ENCODE data around the gene MYO16.

Gene MYO16

GRCh38 chr13:109010912-109011311 is 381.5 kb downstream of the MYO16 start:
- Mint-ChIP-seq H3K36me3 (ENCODE audit: low read depth) (no peaks in the 10 kb centered on the region), H3K27ac (no peak overlapping the region), H3K4me1 (no peaks in the 10 kb centered on the region), H3K9me3 (peaks cover 16% of the 10 kb centered on the region), H3K27me3 (ENCODE audit: low read depth, poor library complexity) (no peaks in the 10 kb centered on the region), H3K4me3 (no peak overlapping the region)
- no peak for TF ChIP-seq CTCF (IDR thresholded peaks at IDR 0.05)
- DNase-seq, result no peak

- Mint-ChIP-seq H3K4me1 (no peaks in the 10 kb centered on the region), H3K27me3 (ENCODE audit: low read depth, poor library complexity) (no peaks in the 10 kb centered on the region), H3K4me3 (no peak overlapping the region), H3K9me3 (peaks cover 26% of the 10 kb centered on the region), H3K36me3 (ENCODE audit: low read depth) (no peaks in the 10 kb centered on the region), H3K27ac (no peak overlapping the region)
- no peak for TF ChIP-seq CTCF (IDR thresholded peaks at IDR 0.05)
- DNase-seq, result no peak
Observed at GRCh38 chr13:109012115-109012514, 382.7 kb downstream of the MYO16 start.

GRCh38 chr13:109021558-109021957 is 392.1 kb downstream of the MYO16 start:
- no peak for DNase-seq
- Mint-ChIP-seq H3K27ac (no peak overlapping the region), H3K4me3 (no peak overlapping the region), H3K36me3 (ENCODE audit: low read depth) (no peaks in the 10 kb centered on the region), H3K4me1 (no peaks in the 10 kb centered on the region), H3K27me3 (ENCODE audit: low read depth, poor library complexity) (peaks cover 6% of the 10 kb centered on the region), H3K9me3 (peaks cover 19% of the 10 kb centered on the region)
- no peak for TF ChIP-seq CTCF (IDR thresholded peaks at IDR 0.05)

GRCh38 chr13:109024611-109025010 is 395.2 kb downstream of the MYO16 start:
- no peak for DNase-seq
- TF ChIP-seq CTCF (IDR thresholded peaks at IDR 0.05), result no peak
- no peak overlapping the region for H3K4me3 Mint-ChIP-seq
- no peak overlapping the region for H3K27ac Mint-ChIP-seq
- no peaks in the 10 kb centered on the region for H3K4me1 Mint-ChIP-seq
- no peaks in the 10 kb centered on the region for H3K36me3 Mint-ChIP-seq (ENCODE audit: low read depth)
- peaks cover 5% of the 10 kb centered on the region for H3K27me3 Mint-ChIP-seq (ENCODE audit: low read depth, poor library complexity)
- H3K9me3 Mint-ChIP-seq, result peaks cover 2% of the 10 kb centered on the region

- Mint-ChIP-seq H3K36me3 (ENCODE audit: low read depth) (no peaks in the 10 kb centered on the region), H3K4me3 (no peak overlapping the region), H3K9me3 (no peaks in the 10 kb centered on the region), H3K27me3 (ENCODE audit: low read depth, poor library complexity) (peaks cover 6% of the 10 kb centered on the region), H3K27ac (no peak overlapping the region), H3K4me1 (no peaks in the 10 kb centered on the region)
- no peak for DNase-seq
- no peak for TF ChIP-seq CTCF (IDR thresholded peaks at IDR 0.05)
Observed at GRCh38 chr13:109026266-109026665, 396.9 kb downstream of the MYO16 start.

GRCh38 chr13:109028624-109029023 is 399.2 kb downstream of the MYO16 start:
- Mint-ChIP-seq H3K4me3 (no peak overlapping the region), H3K27me3 (ENCODE audit: low read depth, poor library complexity) (peaks cover 6% of the 10 kb centered on the region), H3K9me3 (no peaks in the 10 kb centered on the region), H3K4me1 (no peaks in the 10 kb centered on the region), H3K36me3 (ENCODE audit: low read depth) (no peaks in the 10 kb centered on the region), H3K27ac (no peak overlapping the region)
- DNase-seq, result no peak
- no peak for TF ChIP-seq CTCF (IDR thresholded peaks at IDR 0.05)

Measured in nephron progenitor cell (in vitro differentiated cells).